ENCODE results near the gene EHD1. TPM values are rescaled to one million over a fixed set of nuclear protein-coding genes. Genes with fewer than 3 reads are reported as not detected.
A peak's percentile ranks its signal among the peaks of the same experiment; 100 is the strongest.

The EHD1 gene
- polyA plus RNA-seq, 2 donors: 16.1 to 28.7 TPM

- no peaks in the 10 kb centered on the region for H3K9me3 ChIP-seq (ENCODE audit: control insufficient read depth in 2 of 2, insufficient read depth in 1 of 2, low read depth in 1 of 2, low read length in 1 of 2)
- peak overlapping the region; percentile 77 to 97 for H3K4me3 ChIP-seq (ENCODE audit: low read depth in 1 of 2, low read length in 2 of 2)
- H3K36me3 ChIP-seq (ENCODE audit: control insufficient read depth in 2 of 2, insufficient read depth in 2 of 2, low read length in 1 of 2): peaks cover 2 to 19% of the 10 kb centered on the region in 2 donors
- peak overlapping the region; percentile 84 to 90 for H3K27ac ChIP-seq (ENCODE audit: low read depth in 2 of 2, low read length in 1 of 2)
- H3K4me1 ChIP-seq (ENCODE audit: control insufficient read depth in 2 of 2, insufficient read depth in 2 of 2, low read length in 1 of 2): peaks cover 4 to 26% of the 10 kb centered on the region in 2 donors
- no peaks in the 10 kb centered on the region for H3K27me3 ChIP-seq (ENCODE audit: control insufficient read depth in 1 of 2, insufficient read depth in 2 of 2, low read length in 2 of 2)
- 31 to 37% methylated on average over 11 of the region's 11 CpGs for WGBS, 2 donors
Measured at GRCh38 chr11:64876229-64876750, 2.1 kb downstream of the EHD1 start.

- 65 to 67% methylated on average over 17 of the region's 17 CpGs for WGBS, 2 donors
- Histone ChIP-seq H3K4me1 (ENCODE audit: control insufficient read depth in 2 of 2, insufficient read depth in 2 of 2, low read length in 1 of 2) (peaks cover 10 to 32% of the 10 kb centered on the region in 2 donors), H3K9me3 (ENCODE audit: control insufficient read depth in 2 of 2, insufficient read depth in 1 of 2, low read depth in 1 of 2, low read length in 1 of 2) (no peaks in the 10 kb centered on the region), H3K27me3 (ENCODE audit: control insufficient read depth in 1 of 2, insufficient read depth in 2 of 2, low read length in 2 of 2) (no peaks in the 10 kb centered on the region), H3K36me3 (ENCODE audit: control insufficient read depth in 2 of 2, insufficient read depth in 2 of 2, low read length in 1 of 2) (peaks cover 2 to 22% of the 10 kb centered on the region in 2 donors), H3K4me3 (ENCODE audit: low read depth in 1 of 2, low read length in 2 of 2) (peak overlapping the region; percentile 77 to 97), H3K27ac (ENCODE audit: low read depth in 2 of 2, low read length in 1 of 2) (peak overlapping the region; percentile 84 to 90)
Measured at GRCh38 chr11:64875369-64876228, 2.8 kb downstream of the EHD1 start.

GRCh38 chr11:64874308-64875240 lies 3.8 kb downstream of the EHD1 start:
- 76 to 78% methylated on average over 29 of the region's 29 CpGs for WGBS, 2 donors
- H3K36me3 ChIP-seq (ENCODE audit: control insufficient read depth in 2 of 2, insufficient read depth in 2 of 2, low read length in 1 of 2): peaks cover 4 to 25% of the 10 kb centered on the region in 2 donors
- H3K4me3 ChIP-seq (ENCODE audit: low read depth in 1 of 2, low read length in 2 of 2): no peak overlapping the region

GRCh38 chr11:64872790-64873488 lies 5.5 kb downstream of the EHD1 start:
- H3K4me3 ChIP-seq (ENCODE audit: low read depth in 1 of 2, low read length in 2 of 2): no peak overlapping the region
- H3K9me3 ChIP-seq (ENCODE audit: control insufficient read depth in 2 of 2, insufficient read depth in 1 of 2, low read depth in 1 of 2, low read length in 1 of 2): no peaks in the 10 kb centered on the region
- peak overlapping the region in 1 of 2 donors; percentile 52 for H3K27ac ChIP-seq (ENCODE audit: low read depth in 2 of 2, low read length in 1 of 2)
- no peaks in the 10 kb centered on the region for H3K27me3 ChIP-seq (ENCODE audit: control insufficient read depth in 1 of 2, insufficient read depth in 2 of 2, low read length in 2 of 2)
- peaks cover 4 to 26% of the 10 kb centered on the region in 2 donors for H3K36me3 ChIP-seq (ENCODE audit: control insufficient read depth in 2 of 2, insufficient read depth in 2 of 2, low read length in 1 of 2)
- WGBS, 2 donors: 60 to 68% methylated on average over 8 of the region's 8 CpGs
- H3K4me1 ChIP-seq (ENCODE audit: control insufficient read depth in 2 of 2, insufficient read depth in 2 of 2, low read length in 1 of 2): peaks cover 14 to 52% of the 10 kb centered on the region in 2 donors

More at GRCh38 chr11:64874308-64875240, 3.8 kb downstream of the EHD1 start:
- Histone ChIP-seq H3K4me1 (ENCODE audit: control insufficient read depth in 2 of 2, insufficient read depth in 2 of 2, low read length in 1 of 2) (peaks cover 13 to 40% of the 10 kb centered on the region in 2 donors), H3K9me3 (ENCODE audit: control insufficient read depth in 2 of 2, insufficient read depth in 1 of 2, low read depth in 1 of 2, low read length in 1 of 2) (no peaks in the 10 kb centered on the region), H3K27me3 (ENCODE audit: control insufficient read depth in 1 of 2, insufficient read depth in 2 of 2, low read length in 2 of 2) (no peaks in the 10 kb centered on the region), H3K27ac (ENCODE audit: low read depth in 2 of 2, low read length in 1 of 2) (peak overlapping the region; percentile 29 to 64)

GRCh38 chr11:64871492-64871891 lies 6.9 kb downstream of the EHD1 start:
- Histone ChIP-seq H3K27me3 (ENCODE audit: control insufficient read depth in 1 of 2, insufficient read depth in 2 of 2, low read length in 2 of 2) (no peaks in the 10 kb centered on the region), H3K4me1 (ENCODE audit: control insufficient read depth in 2 of 2, insufficient read depth in 2 of 2, low read length in 1 of 2) (peaks cover 14 to 42% of the 10 kb centered on the region in 2 donors), H3K36me3 (ENCODE audit: control insufficient read depth in 2 of 2, insufficient read depth in 2 of 2, low read length in 1 of 2) (peaks cover 4 to 29% of the 10 kb centered on the region in 2 donors), H3K4me3 (ENCODE audit: low read depth in 1 of 2, low read length in 2 of 2) (no peak overlapping the region), H3K9me3 (ENCODE audit: control insufficient read depth in 2 of 2, insufficient read depth in 1 of 2, low read depth in 1 of 2, low read length in 1 of 2) (no peaks in the 10 kb centered on the region), H3K27ac (ENCODE audit: low read depth in 2 of 2, low read length in 1 of 2) (peak overlapping the region; percentile 25 to 66)
- WGBS, 2 donors: 43 to 62% methylated on average over 3 of the region's 3 CpGs

- WGBS, 2 donors: 57 to 64% methylated on average over 20 of the region's 20 CpGs
- H3K36me3 ChIP-seq (ENCODE audit: control insufficient read depth in 2 of 2, insufficient read depth in 2 of 2, low read length in 1 of 2): peaks cover 4 to 29% of the 10 kb centered on the region in 2 donors
- peaks cover 14 to 42% of the 10 kb centered on the region in 2 donors for H3K4me1 ChIP-seq (ENCODE audit: control insufficient read depth in 2 of 2, insufficient read depth in 2 of 2, low read length in 1 of 2)
- H3K27me3 ChIP-seq (ENCODE audit: control insufficient read depth in 1 of 2, insufficient read depth in 2 of 2, low read length in 2 of 2): no peaks in the 10 kb centered on the region
- H3K9me3 ChIP-seq (ENCODE audit: control insufficient read depth in 2 of 2, insufficient read depth in 1 of 2, low read depth in 1 of 2, low read length in 1 of 2): no peaks in the 10 kb centered on the region
- H3K4me3 ChIP-seq (ENCODE audit: low read depth in 1 of 2, low read length in 2 of 2): no peak overlapping the region
- peak overlapping the region; percentile 82 to 90 for H3K27ac ChIP-seq (ENCODE audit: low read depth in 2 of 2, low read length in 1 of 2)
Measured at GRCh38 chr11:64870893-64871466, 7.4 kb downstream of the EHD1 start.

GRCh38 chr11:64870176-64870892 lies 8.1 kb downstream of the EHD1 start:
- no peaks in the 10 kb centered on the region for H3K27me3 ChIP-seq (ENCODE audit: control insufficient read depth in 1 of 2, insufficient read depth in 2 of 2, low read length in 2 of 2)
- H3K4me1 ChIP-seq (ENCODE audit: control insufficient read depth in 2 of 2, insufficient read depth in 2 of 2, low read length in 1 of 2): peaks cover 14 to 43% of the 10 kb centered on the region in 2 donors
- no peak overlapping the region for H3K4me3 ChIP-seq (ENCODE audit: low read depth in 1 of 2, low read length in 2 of 2)
- H3K9me3 ChIP-seq (ENCODE audit: control insufficient read depth in 2 of 2, insufficient read depth in 1 of 2, low read depth in 1 of 2, low read length in 1 of 2): no peaks in the 10 kb centered on the region
- H3K36me3 ChIP-seq (ENCODE audit: control insufficient read depth in 2 of 2, insufficient read depth in 2 of 2, low read length in 1 of 2): peaks cover 4 to 29% of the 10 kb centered on the region in 2 donors
- WGBS, 2 donors: 45 to 46% methylated on average over 19 of the region's 19 CpGs
- peak overlapping the region; percentile 82 to 90 for H3K27ac ChIP-seq (ENCODE audit: low read depth in 2 of 2, low read length in 1 of 2)

- 51 to 57% methylated on average over 9 of the region's 9 CpGs for WGBS, 2 donors
- no peaks in the 10 kb centered on the region for H3K9me3 ChIP-seq (ENCODE audit: control insufficient read depth in 2 of 2, insufficient read depth in 1 of 2, low read depth in 1 of 2, low read length in 1 of 2)
- peaks cover 4 to 27% of the 10 kb centered on the region in 2 donors for H3K36me3 ChIP-seq (ENCODE audit: control insufficient read depth in 2 of 2, insufficient read depth in 2 of 2, low read length in 1 of 2)
- H3K4me1 ChIP-seq (ENCODE audit: control insufficient read depth in 2 of 2, insufficient read depth in 2 of 2, low read length in 1 of 2): peaks cover 19 to 48% of the 10 kb centered on the region in 2 donors
- no peak overlapping the region for H3K4me3 ChIP-seq (ENCODE audit: low read depth in 1 of 2, low read length in 2 of 2)
- H3K27me3 ChIP-seq (ENCODE audit: control insufficient read depth in 1 of 2, insufficient read depth in 2 of 2, low read length in 2 of 2): no peaks in the 10 kb centered on the region
- H3K27ac ChIP-seq (ENCODE audit: low read depth in 2 of 2, low read length in 1 of 2): peak overlapping the region; percentile 82 to 90
Measured at GRCh38 chr11:64869571-64870175, 8.7 kb downstream of the EHD1 start.
